MM.1S (cell line): Measurements from ENCODE around the gene ZNF555.

Source experiments
- CTCF ChIP-seq: fragments of 300-600 bp; sonication (generic); IDR thresholded peaks from 2 replicates; pipeline ENCODE4 v1.5.1; 2016; ENCODE audit warnings: antibody characterized with exemption, low read length, mixed read lengths
- EZH2 ChIP-seq: fragments of 300-600 bp; sonication (generic); optimal IDR thresholded peaks from 2 replicates; pipeline ENCODE3; 2017; ENCODE audit warnings: low read depth, mild to moderate bottlenecking, antibody characterized with exemption, low read length, mixed read lengths
- EZH2phosphoT487 ChIP-seq: fragments of 300-600 bp; sonication (generic); IDR thresholded peaks from 2 replicates; pipeline ENCODE4 v1.6.1; 2018; ENCODE audit warnings: antibody characterized with exemption, low read length

GRCh38 chr19:2896694-2897093 lies 55.4 kb downstream of the ZNF555 start:
- no peak for TF ChIP-seq EZH2
- TF ChIP-seq CTCF: no peak
- TF ChIP-seq EZH2phosphoT487: no peak
